Activated CD4-positive, alpha-beta T cell treated with anti-CD3 and anti-CD28 coated beads, Interleukin-2, amount 50 U/mL, for 24 hours (primary cell): ENCODE measurements around the gene ZMAT3.
"Not testable (repeated sequence)": the region's sequence is repeated elsewhere in the genome, so short reads cannot be mapped to it uniquely, and the experiment has no call there.

Experiments
- DNase-seq, 2 donors: peaks; one replicate each; pipeline ENCODE4 v3.0.0-alpha.2; 2020; ENCODE audit warnings: low read depth in 1 of 2, low spot score in 1 of 2

ZMAT3 gene

DNA sequence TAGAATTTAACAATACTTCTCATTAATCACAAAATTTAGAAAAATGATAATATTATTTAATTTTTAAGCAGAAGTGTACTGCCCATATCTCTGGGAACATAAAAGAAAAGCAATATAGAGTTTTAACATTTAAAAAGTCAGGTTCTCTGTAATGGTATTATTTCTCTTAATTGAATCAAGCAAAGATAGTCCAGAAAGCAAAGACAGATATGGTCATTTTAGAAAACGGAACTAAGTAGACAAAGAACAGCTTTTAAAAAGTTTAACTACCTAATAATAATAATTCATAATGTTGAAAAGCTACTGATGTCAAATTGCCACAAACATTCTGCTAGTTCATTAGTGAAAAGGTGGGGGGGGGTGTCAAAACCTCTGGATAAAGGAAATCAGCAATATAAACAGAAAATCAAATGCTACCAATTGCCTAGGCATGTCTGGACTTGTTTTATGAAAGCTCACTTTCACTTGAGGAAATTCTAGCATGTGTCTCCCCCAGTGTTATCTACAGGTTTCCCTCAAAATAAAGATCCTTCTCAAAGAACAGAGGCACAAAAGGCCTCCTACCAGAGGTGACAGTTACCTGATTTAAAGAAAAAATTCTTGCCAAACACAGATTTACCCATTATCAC, 1.7 kb downstream of the ZMAT3 start:
- no peak for DNase-seq

- DNase-seq = no peak
Measured at GRCh38 chr3:179068779-179069530, 2.7 kb downstream of the ZMAT3 start.

DNA sequence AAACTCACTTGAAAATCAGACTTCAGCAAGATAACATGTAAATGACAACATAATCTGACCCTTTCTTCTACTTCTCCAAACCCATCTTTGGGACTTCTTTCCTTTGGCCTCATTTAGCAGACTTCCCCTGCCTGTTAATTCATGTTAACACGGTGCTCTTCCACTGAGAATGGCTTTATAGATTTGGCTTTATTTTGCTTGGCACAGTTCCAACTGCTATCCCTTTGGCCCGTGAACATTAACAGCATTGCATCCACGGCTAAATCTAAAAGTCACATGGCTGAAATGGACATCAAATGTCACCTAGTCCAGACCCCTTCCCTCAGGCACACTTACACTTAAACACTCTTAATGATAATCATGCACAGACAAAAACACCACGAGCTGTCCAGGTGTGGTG, 3.8 kb downstream of the ZMAT3 start:
- no peak for DNase-seq

- DNase-seq = no peak
Measured at GRCh38 chr3:179067291-179067690, 4.3 kb downstream of the ZMAT3 start.

DNA sequence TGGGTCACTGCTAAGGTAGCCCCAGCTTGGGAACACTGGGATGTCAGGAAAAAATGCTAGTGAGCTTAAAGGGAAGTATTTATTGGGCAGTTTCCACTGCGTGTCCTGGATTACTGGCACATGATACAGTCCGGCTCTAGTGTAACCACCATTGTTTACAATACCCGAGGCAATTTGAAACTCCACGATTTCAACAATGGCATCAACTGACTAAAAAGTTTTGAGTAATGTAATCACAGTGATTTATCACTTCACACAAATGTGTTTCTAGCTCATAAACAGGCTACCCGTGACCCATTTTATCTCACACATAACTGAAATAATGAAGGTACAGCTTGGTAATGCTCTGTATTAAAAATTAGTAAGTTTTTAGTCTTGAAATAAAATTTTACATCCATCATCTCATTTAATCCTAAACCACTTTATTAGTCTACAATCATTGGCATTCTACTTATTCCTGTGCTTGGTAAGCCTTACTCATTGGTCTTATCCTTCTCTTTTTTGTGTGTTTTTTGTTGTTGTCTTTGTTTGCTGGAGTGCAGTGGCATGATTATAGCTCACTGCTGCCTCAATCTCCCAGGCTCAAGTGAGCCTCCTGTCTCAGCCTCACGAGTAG, 7.6 kb downstream of the ZMAT3 start:
- no peak for DNase-seq

DNA sequence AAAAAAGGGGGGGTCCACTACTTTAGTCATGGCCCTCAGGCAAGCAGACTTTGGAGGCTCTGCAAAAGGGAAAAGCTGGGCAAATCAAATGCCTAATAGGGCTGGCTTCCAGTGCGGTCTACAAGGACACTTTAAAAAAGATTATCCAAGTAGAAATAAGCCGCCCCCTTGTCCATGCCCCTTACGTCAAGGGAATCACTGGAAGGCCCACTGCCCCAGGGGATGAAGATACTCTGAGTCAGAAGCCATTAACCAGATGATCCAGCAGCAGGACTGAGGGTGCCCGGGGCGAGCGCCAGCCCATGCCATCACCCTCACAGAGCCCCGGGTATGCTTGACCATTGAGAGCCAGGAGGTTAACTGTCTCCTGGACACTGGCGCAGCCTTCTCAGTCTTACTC, 15.3 kb downstream of the ZMAT3 start:
- DNase-seq = no peak

- not testable (repeated sequence) for DNase-seq
Measured at GRCh38 chr3:179054565-179054964, 17.0 kb downstream of the ZMAT3 start.

DNA sequence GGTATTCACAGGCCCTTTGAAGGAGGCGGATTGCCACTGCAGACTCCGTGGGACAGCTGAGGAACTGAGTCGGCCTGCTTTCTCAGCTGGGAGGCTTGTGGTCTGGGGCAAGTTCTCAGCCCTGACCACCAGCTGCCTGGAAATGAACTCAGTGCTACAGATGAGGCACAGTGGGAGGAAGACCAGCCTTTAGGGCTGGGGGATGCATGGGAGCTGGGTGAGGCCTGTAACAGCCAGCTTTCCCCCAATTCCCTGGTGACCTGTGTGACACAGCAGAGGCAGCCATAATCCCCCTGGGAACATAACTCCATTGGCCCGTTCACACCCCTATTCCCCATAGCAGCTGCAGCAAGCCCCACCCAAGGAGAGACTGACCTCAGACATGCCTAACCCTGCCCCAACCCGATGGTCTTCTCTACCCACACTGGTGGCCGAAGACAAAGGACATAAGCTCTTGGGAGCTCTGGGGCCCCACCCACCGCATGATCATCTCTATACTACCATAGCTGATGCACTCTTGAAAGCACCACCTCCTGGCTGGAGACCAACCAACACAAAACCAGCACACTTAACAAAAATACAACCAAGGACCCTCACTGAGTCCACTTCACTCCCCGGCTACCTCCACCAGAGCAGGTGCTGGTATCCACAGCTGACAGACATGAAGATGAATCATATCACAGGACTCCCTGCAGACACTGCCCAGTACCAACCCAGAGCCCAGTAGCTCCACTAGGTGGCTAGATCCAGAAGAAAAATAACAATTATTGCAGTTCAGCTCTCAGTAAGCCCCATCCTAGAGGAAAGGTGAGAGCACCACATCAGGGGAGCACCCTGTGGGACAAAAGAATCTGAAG, 24.9 kb downstream of the ZMAT3 start:
- no peak for DNase-seq

- DNase-seq = no peak
Measured at GRCh38 chr3:179045719-179046402, 25.7 kb downstream of the ZMAT3 start.

DNA sequence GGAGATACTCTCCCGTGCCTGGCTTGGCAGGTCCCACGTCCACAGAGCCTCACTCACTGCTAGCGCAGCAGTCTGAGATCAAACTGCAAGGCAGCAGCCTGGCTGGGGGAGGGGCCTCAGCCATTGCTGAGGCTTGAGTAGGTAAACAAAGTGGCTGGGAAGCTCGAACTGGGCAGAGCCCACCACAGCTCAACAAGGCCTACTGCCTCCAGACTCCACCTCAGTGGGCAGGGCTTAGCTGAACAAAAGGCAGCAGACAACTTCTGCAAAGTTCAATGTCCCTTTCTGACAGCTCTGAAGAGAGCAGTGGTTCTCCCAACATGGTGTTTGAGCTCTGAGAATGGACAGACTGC, 32.7 kb downstream of the ZMAT3 start:
- DNase-seq = not testable (repeated sequence)

GRCh38 chr3:179038216-179038898, 33.3 kb downstream of the ZMAT3 start:
- DNase-seq = no peak

- DNase-seq = peak; percentile 13 to 59
Measured at GRCh38 chr3:179037351-179037750, 34.3 kb downstream of the ZMAT3 start.

DNA sequence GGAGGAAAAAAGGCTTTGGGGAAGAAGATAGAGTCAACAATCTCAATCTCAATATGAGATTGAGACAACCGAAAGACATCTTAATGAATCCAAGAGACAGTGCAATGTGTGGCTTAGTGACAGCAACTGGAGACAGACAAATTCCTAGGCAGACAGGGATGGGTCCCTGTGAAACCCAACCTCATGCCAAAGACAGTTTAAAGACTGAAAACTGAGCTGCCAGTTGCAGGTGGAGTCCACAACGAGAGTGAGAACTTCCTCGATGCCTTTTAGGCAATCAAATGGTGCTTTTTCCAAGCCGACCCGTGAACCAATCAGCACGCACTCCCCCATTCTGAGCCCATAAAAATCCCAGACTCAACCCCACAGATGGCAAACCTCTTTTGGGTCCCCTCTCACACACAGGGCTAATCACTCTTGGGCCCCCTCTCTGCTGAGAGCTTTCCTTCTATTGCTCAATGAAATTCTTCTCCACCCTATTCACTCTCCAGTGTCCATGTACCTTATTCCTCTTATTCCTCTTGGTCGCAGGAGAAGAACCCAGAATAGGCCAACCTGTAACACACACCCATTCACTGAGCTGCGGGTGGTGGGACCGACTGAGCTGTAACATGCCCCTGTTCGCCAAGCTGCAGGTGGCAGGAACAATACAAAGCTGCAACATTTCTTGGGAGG, 34.8 kb downstream of the ZMAT3 start:
- DNase-seq = no peak

GRCh38 chr3:179036226-179036625, 35.4 kb downstream of the ZMAT3 start:
- DNase-seq = no peak

GRCh38 chr3:179035232-179035631, 36.4 kb downstream of the ZMAT3 start:
- no peak for DNase-seq

DNA sequence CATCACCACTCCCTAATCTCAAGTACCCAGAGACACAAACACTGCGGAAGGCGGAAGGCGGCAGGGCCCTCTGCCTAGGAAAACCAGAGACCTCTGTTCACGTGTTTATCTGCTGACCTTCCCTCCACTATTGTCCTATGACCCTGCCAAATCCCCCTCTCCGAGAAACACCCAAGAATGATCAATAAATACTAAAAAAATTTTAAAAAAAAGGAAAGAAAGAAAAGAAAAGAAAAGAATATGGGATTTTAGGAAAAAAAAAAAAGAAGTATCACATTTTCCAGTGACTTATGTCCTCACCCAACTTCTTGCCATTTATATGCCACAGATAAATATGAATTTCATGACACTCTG, 38.3 kb downstream of the ZMAT3 start:
- not testable (repeated sequence) for DNase-seq

DNA sequence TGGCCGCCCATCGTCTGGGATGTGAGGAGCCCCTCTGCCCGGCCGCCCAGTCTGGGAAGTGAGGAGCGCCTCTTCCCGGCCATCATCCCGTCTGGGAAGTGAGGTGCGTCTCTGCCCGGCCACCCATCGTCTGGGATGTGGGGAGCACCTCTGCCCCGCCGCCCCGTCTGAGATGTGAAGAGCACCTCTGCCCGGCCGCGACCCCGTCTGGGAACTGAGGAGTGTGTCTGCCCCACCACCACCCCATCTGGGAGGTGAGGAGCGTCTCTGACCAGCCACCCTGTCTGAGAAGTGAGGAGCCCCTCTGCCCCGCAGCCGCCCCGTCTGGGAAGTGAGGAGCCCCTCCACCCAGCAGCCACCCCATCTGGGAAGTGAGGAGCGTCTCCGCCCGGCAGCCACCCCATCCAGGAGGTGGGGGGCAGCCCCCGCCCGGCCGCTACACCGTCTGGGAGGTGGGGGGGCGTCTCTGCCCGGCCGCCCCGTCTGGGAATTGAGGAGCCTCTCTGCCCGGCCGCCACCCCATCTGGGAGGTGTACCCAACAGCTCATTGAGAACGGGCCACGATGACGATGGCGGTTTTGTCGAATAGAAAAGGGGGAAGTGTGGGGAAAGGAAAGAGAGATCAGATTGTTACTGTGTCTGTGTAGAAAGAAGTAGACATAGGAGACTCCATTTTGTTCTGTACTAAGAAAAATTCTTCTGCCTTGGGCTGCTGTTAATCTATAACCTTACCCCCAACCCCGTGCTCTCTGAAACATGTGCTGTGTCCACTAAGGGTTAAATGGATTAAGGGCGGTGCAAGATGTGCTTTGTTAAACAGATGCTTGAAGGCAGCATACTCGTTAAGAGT, 38.9 kb downstream of the ZMAT3 start:
- not testable (repeated sequence) for DNase-seq

DNA sequence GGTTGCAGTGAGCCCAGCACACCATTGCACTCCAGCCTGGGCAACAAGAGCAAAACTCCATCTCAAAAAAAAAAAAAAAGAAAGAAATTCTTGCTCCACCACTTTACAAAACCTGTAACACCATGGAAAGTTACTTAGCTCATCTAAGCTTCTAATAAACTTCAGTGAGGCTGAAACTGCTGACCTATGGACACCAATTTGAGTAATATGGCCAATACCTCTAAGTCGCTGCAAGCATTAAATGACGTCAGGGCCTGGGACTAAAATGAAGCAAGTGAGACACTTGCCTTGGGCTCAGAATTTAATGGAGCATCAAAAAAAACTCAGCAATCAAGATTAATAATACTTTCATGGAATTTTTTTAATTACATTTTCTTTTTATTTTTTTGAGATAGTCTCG, 42.5 kb downstream of the ZMAT3 start:
- no peak for DNase-seq

DNA sequence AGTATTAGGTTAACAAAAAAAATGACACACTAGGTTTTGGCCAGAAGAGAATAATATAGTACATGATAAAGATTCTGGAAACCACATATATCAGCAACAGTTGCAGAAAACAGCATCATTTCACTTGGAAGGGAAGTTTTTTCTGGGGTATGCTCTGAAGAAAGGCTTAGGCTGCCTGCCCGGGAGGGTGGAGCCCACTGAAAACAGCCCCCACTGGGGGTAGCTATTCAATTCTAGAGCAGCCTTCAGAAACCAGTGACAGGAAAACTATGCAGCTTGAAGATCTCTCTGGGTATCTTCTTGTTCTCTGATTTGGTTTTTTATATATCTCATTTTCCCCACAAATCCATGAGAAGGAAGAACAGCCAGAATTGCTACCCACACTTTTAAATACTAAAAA, 43.2 kb downstream of the ZMAT3 start:
- DNase-seq = no peak
